RWPE1 (cell line): ENCODE measurements around the gene METTL26.

ENCODE experiments used
- CTCF ChIA-PET: fragments of 350-600 bp; sonication (Branson Sonifier 250); formaldehyde crosslinking; extraction: SDS; loops from one replicate; lab custom pipeline; 2021; lab: Yijun Ruan, JAX
- POLR2A ChIA-PET: fragments of 400-600 bp; formaldehyde crosslinking; extraction: SDS; loops from one replicate; lab custom pipeline; 2020; ENCODE audit warnings: antibody characterized with exemption; ENCODE audit not compliant: low non-redundant PET; lab: Yijun Ruan, JAX
- DNase-seq: peaks from one replicate; pipeline ENCODE4 v3.0.0; 2012; ENCODE audit warnings: low spot score
- H3K27ac ChIP-seq: fragments of 450-650 bp; 2 replicates; pipeline ENCODE4 v1.5.1; 2017
- CTCF ChIP-seq: fragments of 450-650 bp; conservative IDR thresholded peaks from 2 replicates; pipeline ENCODE4 v1.5.1; 2017; ENCODE audit warnings: low read depth, mild to moderate bottlenecking

METTL26 gene

GRCh38 chr16:646679-647172, 10.6 kb upstream of the METTL26 start:
- H3K27ac ChIP-seq: peak overlapping the region; percentile 89
- POLR2A ChIA-PET: no interaction called here
- TF ChIP-seq CTCF: no peak
- no peak for DNase-seq
- CTCF ChIA-PET: interaction anchor here (1.8 kb wide), 1 partner anchor 10 kb away, joined by 10 read pairs; no protein-coding TSS in a partner anchor

GRCh38 chr16:645852-646678, 10.0 kb upstream of the METTL26 start:
- CTCF ChIA-PET: no interaction called here
- no peak for TF ChIP-seq CTCF
- peak overlapping the region; percentile 89 for H3K27ac ChIP-seq
- POLR2A ChIA-PET: no interaction called here
- DNase-seq: no peak

- CTCF ChIA-PET: interaction anchor here (0.7 kb wide), 1 partner anchor 63 kb away, joined by 7 read pairs; no protein-coding TSS in a partner anchor
- POLR2A ChIA-PET: no interaction called here
- TF ChIP-seq CTCF: no peak
- DNase-seq: no peak
- H3K27ac ChIP-seq: peak overlapping the region; percentile 89
Measured at GRCh38 chr16:644556-644955, 8.5 kb upstream of the METTL26 start.

GRCh38 chr16:643050-643368, 6.9 kb upstream of the METTL26 start:
- H3K27ac ChIP-seq: peak overlapping the region; percentile 89
- POLR2A ChIA-PET: interaction anchor here (0.8 kb wide), 1 partner anchor 56 kb away, joined by 3 read pairs; no protein-coding TSS in a partner anchor
- CTCF ChIA-PET: interaction anchor here (0.5 to 1.2 kb wide), 3 partner anchors 21 to 87 kb away, joined by 3 to 13 read pairs (median 8); no protein-coding TSS in a partner anchor
- no peak for DNase-seq
- no peak for TF ChIP-seq CTCF

- POLR2A ChIA-PET: interaction anchor here (0.8 kb wide), 1 partner anchor 56 kb away, joined by 3 read pairs; no protein-coding TSS in a partner anchor
- TF ChIP-seq CTCF: no peak
- CTCF ChIA-PET: interaction anchor here (0.5 to 1.2 kb wide), 3 partner anchors 22 to 87 kb away, joined by 3 to 8 read pairs (median 3); partner anchors contain the start of gene JMJD8
- peak overlapping the region; percentile 89 for H3K27ac ChIP-seq
- no peak for DNase-seq
Measured at GRCh38 chr16:642189-643049, 6.3 kb upstream of the METTL26 start.
